Nephron progenitor cell (in vitro differentiated cells): Measurements from ENCODE around the gene LAMTOR2.
A peak's percentile ranks its signal among the peaks of the same experiment; 100 is the strongest.

Source experiments
- DNase-seq: peaks from one replicate; pipeline ENCODE4 v3.0.0; 2021
- H3K27ac Mint-ChIP-seq: 2 replicates; pipeline ENCODE4 v1.8.0; 2021; ENCODE audit warnings: mild to moderate bottlenecking, moderate library complexity, mixed read lengths
- H3K27me3 Mint-ChIP-seq: 2 replicates; pipeline ENCODE4 v1.8.0; 2021; ENCODE audit warnings: mild to moderate bottlenecking, low read depth, mixed read lengths; ENCODE audit not compliant: poor library complexity
- H3K36me3 Mint-ChIP-seq: 2 replicates; pipeline ENCODE4 v1.8.0; 2021; ENCODE audit warnings: low read depth, mixed read lengths
- H3K4me1 Mint-ChIP-seq: 2 replicates; pipeline ENCODE4 v1.8.0; 2021; ENCODE audit warnings: mixed read lengths
- H3K4me3 Mint-ChIP-seq: 2 replicates; pipeline ENCODE4 v1.8.0; 2021; ENCODE audit warnings: mild to moderate bottlenecking, moderate library complexity, mixed read lengths
- H3K9me3 Mint-ChIP-seq: 2 replicates; pipeline ENCODE4 v1.8.0; 2021; ENCODE audit warnings: mild to moderate bottlenecking, moderate library complexity, mixed read lengths
- TF ChIP-seq, protein P1 (sequence below): fragments of 200-600 bp; sonication (generic); IDR thresholded peaks from 2 replicates; pipeline ENCODE4 v1.5.0; 2021; ENCODE audit warnings: antibody characterized with exemption

Gene LAMTOR2

DNA sequence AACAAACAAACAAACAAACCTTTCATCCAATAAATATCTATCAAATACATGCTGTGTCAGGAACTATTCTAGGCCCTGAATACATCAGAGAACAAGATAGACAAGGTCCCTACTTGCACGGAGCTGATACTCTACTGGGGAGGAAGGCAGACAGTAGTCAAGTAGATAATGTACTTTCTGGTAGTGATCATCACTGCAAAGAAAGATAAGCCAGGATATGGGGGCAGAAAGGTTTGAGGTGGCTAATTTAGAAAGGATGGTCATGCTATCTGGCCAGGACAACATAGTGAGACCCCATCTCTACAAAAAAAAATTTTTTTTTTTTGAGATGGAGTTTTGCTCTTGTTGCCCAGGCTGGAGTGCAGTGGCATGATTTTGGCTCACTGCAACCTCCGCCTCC lies 37.0 kb downstream of the LAMTOR2 start:
- Mint-ChIP-seq H3K27ac (no peak overlapping the region), H3K9me3 (no peaks in the 10 kb centered on the region), H3K27me3 (peaks cover 8% of the 10 kb centered on the region), H3K4me3 (no peak overlapping the region), H3K4me1 (peaks cover 43% of the 10 kb centered on the region), H3K36me3 (peaks cover 46% of the 10 kb centered on the region)
- DNase-seq = no peak
- TF ChIP-seq, protein P1, sequence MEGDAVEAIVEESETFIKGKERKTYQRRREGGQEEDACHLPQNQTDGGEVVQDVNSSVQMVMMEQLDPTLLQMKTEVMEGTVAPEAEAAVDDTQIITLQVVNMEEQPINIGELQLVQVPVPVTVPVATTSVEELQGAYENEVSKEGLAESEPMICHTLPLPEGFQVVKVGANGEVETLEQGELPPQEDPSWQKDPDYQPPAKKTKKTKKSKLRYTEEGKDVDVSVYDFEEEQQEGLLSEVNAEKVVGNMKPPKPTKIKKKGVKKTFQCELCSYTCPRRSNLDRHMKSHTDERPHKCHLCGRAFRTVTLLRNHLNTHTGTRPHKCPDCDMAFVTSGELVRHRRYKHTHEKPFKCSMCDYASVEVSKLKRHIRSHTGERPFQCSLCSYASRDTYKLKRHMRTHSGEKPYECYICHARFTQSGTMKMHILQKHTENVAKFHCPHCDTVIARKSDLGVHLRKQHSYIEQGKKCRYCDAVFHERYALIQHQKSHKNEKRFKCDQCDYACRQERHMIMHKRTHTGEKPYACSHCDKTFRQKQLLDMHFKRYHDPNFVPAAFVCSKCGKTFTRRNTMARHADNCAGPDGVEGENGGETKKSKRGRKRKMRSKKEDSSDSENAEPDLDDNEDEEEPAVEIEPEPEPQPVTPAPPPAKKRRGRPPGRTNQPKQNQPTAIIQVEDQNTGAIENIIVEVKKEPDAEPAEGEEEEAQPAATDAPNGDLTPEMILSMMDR = no peak

DNA sequence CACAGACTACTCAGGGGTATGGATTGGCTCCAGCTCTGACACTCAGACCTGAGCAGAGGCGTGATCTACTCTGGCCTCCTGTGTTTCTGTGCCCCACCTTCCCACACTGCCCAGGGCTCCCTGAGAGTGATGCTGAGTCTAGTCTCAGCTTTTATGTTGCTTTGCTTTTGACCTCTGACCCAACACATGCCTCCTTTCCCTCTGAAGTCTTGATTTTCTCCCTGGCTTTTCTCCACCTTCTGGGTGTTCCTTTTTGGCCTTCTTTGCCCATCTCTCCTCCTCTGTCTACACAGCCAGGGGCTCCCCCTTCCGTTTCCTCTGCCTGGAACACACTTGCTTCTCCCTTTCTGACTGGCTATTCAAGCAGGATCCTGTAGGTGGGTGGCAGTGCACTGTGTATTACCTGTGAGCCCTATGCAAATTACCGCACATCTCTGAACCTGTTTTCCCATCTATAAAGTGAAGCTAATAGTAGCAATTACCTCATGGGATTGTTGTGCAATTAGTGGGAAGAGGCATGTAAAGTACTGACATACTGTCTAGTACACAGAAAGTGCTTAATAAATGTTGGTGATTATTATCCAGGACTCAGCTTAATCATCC lies 41.4 kb downstream of the LAMTOR2 start:
- TF ChIP-seq, protein P1 = no peak
- Mint-ChIP-seq H3K36me3 (peaks cover 56% of the 10 kb centered on the region), H3K27me3 (peaks cover 3% of the 10 kb centered on the region), H3K9me3 (no peaks in the 10 kb centered on the region), H3K4me1 (peaks cover 40% of the 10 kb centered on the region), H3K27ac (peak overlapping the region; percentile 62), H3K4me3 (no peak overlapping the region)
- no peak for DNase-seq

- TF ChIP-seq, protein P1 = peak; percentile 92
- H3K27ac Mint-ChIP-seq = peak overlapping the region; percentile 60
- peaks cover 45% of the 10 kb centered on the region for H3K4me1 Mint-ChIP-seq
- H3K4me3 Mint-ChIP-seq = no peak overlapping the region
- DNase-seq = peak; percentile 85
- H3K27me3 Mint-ChIP-seq = peaks cover 3% of the 10 kb centered on the region
- H3K36me3 Mint-ChIP-seq = peaks cover 50% of the 10 kb centered on the region
- no peaks in the 10 kb centered on the region for H3K9me3 Mint-ChIP-seq
Measured at GRCh38 chr1:156096640-156097391, 42.2 kb downstream of the LAMTOR2 start.

DNA sequence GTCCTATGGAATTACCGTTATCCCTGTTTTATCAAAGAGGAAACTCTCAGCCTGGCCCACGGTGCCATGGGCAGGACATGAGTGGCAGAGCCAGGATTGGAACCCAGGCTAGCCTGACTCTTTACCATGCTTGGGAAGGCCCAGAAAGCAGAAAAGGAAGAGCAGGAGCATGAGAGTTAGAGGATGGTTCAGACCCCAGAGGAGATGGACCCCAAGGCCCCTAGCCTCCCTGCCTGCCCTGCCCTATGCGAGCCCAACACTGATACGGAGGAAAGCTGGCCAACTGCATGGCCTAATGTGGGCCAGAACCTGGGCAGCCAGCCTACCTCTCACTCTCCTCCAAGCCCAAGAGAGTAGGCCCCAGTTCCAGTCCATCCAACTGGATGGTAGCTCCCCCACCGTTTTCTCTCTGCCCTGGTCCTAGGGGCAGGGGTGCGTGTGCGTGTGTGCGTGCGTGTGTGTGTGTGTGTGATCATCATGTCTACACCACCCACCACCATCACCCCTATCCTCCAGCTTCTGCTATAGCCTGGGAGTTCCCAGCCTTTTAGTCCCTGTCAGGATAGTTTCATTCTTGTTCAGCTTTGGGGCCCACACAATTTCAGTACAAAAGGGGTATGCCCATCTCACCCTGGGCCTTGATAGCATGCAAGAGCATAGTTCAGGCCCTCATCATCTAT lies 43.1 kb downstream of the LAMTOR2 start:
- Mint-ChIP-seq H3K9me3 (no peaks in the 10 kb centered on the region), H3K27me3 (peaks cover 3% of the 10 kb centered on the region), H3K4me3 (no peak overlapping the region), H3K27ac (no peak overlapping the region), H3K36me3 (peaks cover 46% of the 10 kb centered on the region), H3K4me1 (peaks cover 50% of the 10 kb centered on the region)
- DNase-seq = no peak
- TF ChIP-seq, protein P1 = no peak

DNA sequence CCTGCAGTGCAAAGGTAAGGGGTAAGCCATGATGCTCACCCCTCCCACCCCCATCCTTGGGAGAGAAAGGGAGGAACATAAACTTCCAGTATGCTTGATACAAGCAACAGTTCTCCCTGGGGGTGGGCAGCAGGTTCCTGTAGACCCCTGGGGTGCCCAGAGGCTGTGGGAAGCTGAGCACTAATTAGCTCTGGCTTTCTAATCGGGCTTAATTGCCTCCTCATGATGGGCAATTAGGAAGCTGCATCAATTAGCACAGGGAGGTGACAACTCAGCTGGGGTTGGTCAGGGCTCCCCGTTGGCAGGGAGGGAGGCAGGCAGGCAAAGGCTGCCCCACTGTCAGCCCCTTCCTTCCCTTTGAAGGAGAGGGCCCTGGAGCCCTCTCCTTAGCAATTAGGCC lies 44.2 kb downstream of the LAMTOR2 start:
- Mint-ChIP-seq H3K4me3 (no peak overlapping the region), H3K36me3 (peaks cover 41% of the 10 kb centered on the region), H3K4me1 (peaks cover 62% of the 10 kb centered on the region), H3K27ac (no peak overlapping the region), H3K9me3 (no peaks in the 10 kb centered on the region), H3K27me3 (peaks cover 3% of the 10 kb centered on the region)
- TF ChIP-seq, protein P1 = no peak
- no peak for DNase-seq
